MM.1S (cell line): Measurements from ENCODE around the gene ATP5F1C.

Source experiments
- DNase-seq: peaks from one replicate; pipeline ENCODE4 v3.0.0-alpha.2; 2015
- H2AFZ ChIP-seq: fragments of 300-600 bp; sonication (generic); 2 replicates; pipeline ENCODE4 v1.6.0; 2016; ENCODE audit warnings: antibody characterized with exemption, low read length
- H3F3A ChIP-seq: fragments of 300-600 bp; sonication (generic); 2 replicates; pipeline ENCODE4 v1.6.1; 2016; ENCODE audit warnings: mild to moderate bottlenecking, antibody characterized with exemption, low read length, moderate library complexity, mixed read lengths; ENCODE audit not compliant: insufficient read depth
- H3K27ac ChIP-seq: fragments of 300-600 bp; sonication (generic); 2 replicates; pipeline ENCODE4 v1.5.1; 2016; ENCODE audit warnings: mild to moderate bottlenecking, low read length
- H3K27me3 ChIP-seq: fragments of 300-600 bp; sonication (generic); replicated peaks from 2 replicates; pipeline ENCODE4 v1.6.0; 2016; ENCODE audit warnings: low read length; ENCODE audit not compliant: insufficient read depth
- H3K36me3 ChIP-seq: fragments of 300-600 bp; sonication (generic); replicated peaks from 2 replicates; pipeline ENCODE4 v1.6.1; 2016; ENCODE audit warnings: mild to moderate bottlenecking, low read length, mixed read lengths; ENCODE audit not compliant: insufficient read depth
- H3K4me1 ChIP-seq: fragments of 300-600 bp; sonication (generic); 2 replicates; pipeline ENCODE4 v1.6.1; 2016; ENCODE audit warnings: low read length, mixed read lengths
- H3K4me2 ChIP-seq: fragments of 300-600 bp; sonication (generic); 2 replicates; pipeline ENCODE4 v1.6.0; 2016; ENCODE audit warnings: low read depth, low read length
- H3K4me3 ChIP-seq: fragments of 300-600 bp; sonication (generic); 2 replicates; pipeline ENCODE4 v1.5.1; 2016; ENCODE audit warnings: low read length, mixed read lengths
- H3K79me2 ChIP-seq: fragments of 300-600 bp; sonication (generic); 2 replicates; pipeline ENCODE4 v1.6.1; 2016; ENCODE audit warnings: mixed run types, low read length, mixed read lengths
- H3K9ac ChIP-seq: fragments of 300-600 bp; sonication (generic); 2 replicates; pipeline ENCODE4 v1.6.1; 2016; ENCODE audit warnings: low read length, mixed read lengths
- H3K9me2 ChIP-seq: fragments of 300-600 bp; sonication (generic); replicated peaks from 2 replicates; pipeline ENCODE4 v1.6.1; 2016; ENCODE audit warnings: mild to moderate bottlenecking, low read length, mixed read lengths; ENCODE audit not compliant: insufficient read depth
- H3K9me3 ChIP-seq: fragments of 300-600 bp; sonication (generic); replicated peaks from 2 replicates; pipeline ENCODE4 v1.6.1; 2016; ENCODE audit warnings: mild to moderate bottlenecking, low read length, mixed read lengths; ENCODE audit not compliant: insufficient read depth
- H4K20me1 ChIP-seq: fragments of 300-600 bp; sonication (generic); 2 replicates; pipeline ENCODE4 v1.6.1; 2016; ENCODE audit warnings: mild to moderate bottlenecking, low read length, moderate library complexity, mixed read lengths; ENCODE audit not compliant: insufficient read depth
- EZH2 ChIP-seq: fragments of 300-600 bp; sonication (generic); optimal IDR thresholded peaks from 2 replicates; pipeline ENCODE3; 2017; ENCODE audit warnings: low read depth, mild to moderate bottlenecking, antibody characterized with exemption, low read length, mixed read lengths
- EZH2phosphoT487 ChIP-seq: fragments of 300-600 bp; sonication (generic); IDR thresholded peaks from 2 replicates; pipeline ENCODE4 v1.6.1; 2018; ENCODE audit warnings: antibody characterized with exemption, low read length
- TF ChIP-seq, protein P1 (sequence below): fragments of 300-600 bp; sonication (generic); IDR thresholded peaks from 2 replicates; pipeline ENCODE4 v1.5.1; 2016; ENCODE audit warnings: antibody characterized with exemption, low read length, mixed read lengths

Gene ATP5F1C

GRCh38 chr10:7819121-7819460 is 31.1 kb downstream of the ATP5F1C start:
- no peaks in the 10 kb centered on the region for H3K9me2 ChIP-seq
- H3K27ac ChIP-seq = peak overlapping the region; percentile 11; the same call in 1 of the 2 replicates
- DNase-seq = peak; percentile 55
- no peaks in the 10 kb centered on the region for H4K20me1 ChIP-seq
- peaks cover 35% of the 10 kb centered on the region for H3K79me2 ChIP-seq
- TF ChIP-seq EZH2 = no peak
- no peak for TF ChIP-seq EZH2phosphoT487
- TF ChIP-seq, protein P1, sequence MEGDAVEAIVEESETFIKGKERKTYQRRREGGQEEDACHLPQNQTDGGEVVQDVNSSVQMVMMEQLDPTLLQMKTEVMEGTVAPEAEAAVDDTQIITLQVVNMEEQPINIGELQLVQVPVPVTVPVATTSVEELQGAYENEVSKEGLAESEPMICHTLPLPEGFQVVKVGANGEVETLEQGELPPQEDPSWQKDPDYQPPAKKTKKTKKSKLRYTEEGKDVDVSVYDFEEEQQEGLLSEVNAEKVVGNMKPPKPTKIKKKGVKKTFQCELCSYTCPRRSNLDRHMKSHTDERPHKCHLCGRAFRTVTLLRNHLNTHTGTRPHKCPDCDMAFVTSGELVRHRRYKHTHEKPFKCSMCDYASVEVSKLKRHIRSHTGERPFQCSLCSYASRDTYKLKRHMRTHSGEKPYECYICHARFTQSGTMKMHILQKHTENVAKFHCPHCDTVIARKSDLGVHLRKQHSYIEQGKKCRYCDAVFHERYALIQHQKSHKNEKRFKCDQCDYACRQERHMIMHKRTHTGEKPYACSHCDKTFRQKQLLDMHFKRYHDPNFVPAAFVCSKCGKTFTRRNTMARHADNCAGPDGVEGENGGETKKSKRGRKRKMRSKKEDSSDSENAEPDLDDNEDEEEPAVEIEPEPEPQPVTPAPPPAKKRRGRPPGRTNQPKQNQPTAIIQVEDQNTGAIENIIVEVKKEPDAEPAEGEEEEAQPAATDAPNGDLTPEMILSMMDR = peak; percentile 49
- H3K36me3 ChIP-seq = peaks cover under 1% of the 10 kb centered on the region; the same call in 1 of the 2 replicates
- H3K9me3 ChIP-seq = no peaks in the 10 kb centered on the region
- H3K9ac ChIP-seq = peak overlapping the region; percentile 76
- H3K4me3 ChIP-seq = peak overlapping the region; percentile 99
- H2AFZ ChIP-seq = peak overlapping the region; percentile 97
- peak overlapping the region; percentile 49 for H3K4me2 ChIP-seq
- H3F3A ChIP-seq = no peaks in the 10 kb centered on the region
- H3K27me3 ChIP-seq = no peaks in the 10 kb centered on the region
- peaks cover 10% of the 10 kb centered on the region for H3K4me1 ChIP-seq

- no peaks in the 10 kb centered on the region for H3K9me3 ChIP-seq
- H3K27me3 ChIP-seq = no peaks in the 10 kb centered on the region
- no peaks in the 10 kb centered on the region for H3K9me2 ChIP-seq
- no peak for DNase-seq
- peaks cover 8% of the 10 kb centered on the region for H3K4me1 ChIP-seq
- TF ChIP-seq, protein P1 = no peak
- TF ChIP-seq EZH2 (no peak), EZH2phosphoT487 (no peak)
- peaks cover 35% of the 10 kb centered on the region for H3K79me2 ChIP-seq
- H3K36me3 ChIP-seq = peaks cover 6% of the 10 kb centered on the region; the same call in 1 of the 2 replicates
- no peak overlapping the region for H3K4me2 ChIP-seq
- no peak overlapping the region for H2AFZ ChIP-seq
- no peak overlapping the region for H3K27ac ChIP-seq
- no peak overlapping the region for H3K9ac ChIP-seq
- H3F3A ChIP-seq = no peaks in the 10 kb centered on the region
- H4K20me1 ChIP-seq = no peaks in the 10 kb centered on the region
- H3K4me3 ChIP-seq = no peak overlapping the region
These were observed 36.3 kb downstream of the ATP5F1C start for GRCh38 chr10:7824251-7824650.

- Histone ChIP-seq H3K36me3 (peaks cover 6% of the 10 kb centered on the region; the same call in 1 of the 2 replicates), H3K9me3 (no peaks in the 10 kb centered on the region), H2AFZ (no peak overlapping the region), H3K4me1 (no peaks in the 10 kb centered on the region), H3K27me3 (no peaks in the 10 kb centered on the region), H3K9me2 (no peaks in the 10 kb centered on the region), H4K20me1 (no peaks in the 10 kb centered on the region), H3K4me3 (no peak overlapping the region), H3F3A (no peaks in the 10 kb centered on the region), H3K27ac (no peak overlapping the region), H3K9ac (no peak overlapping the region), H3K79me2 (peaks cover 23% of the 10 kb centered on the region), H3K4me2 (no peak overlapping the region)
- DNase-seq = no peak
- no peak for TF ChIP-seq EZH2phosphoT487
- no peak for TF ChIP-seq EZH2
- TF ChIP-seq, protein P1 = no peak
These were observed 39.0 kb downstream of the ATP5F1C start for GRCh38 chr10:7826971-7827370.
